GM19043 (cell line): Measurements from ENCODE around the gene SH3GLB1.
A peak's percentile ranks its signal among the peaks of the same experiment; 100 is the strongest.
"Not testable (repeated sequence)": the region's sequence is repeated elsewhere in the genome, so short reads cannot be mapped to it uniquely, and the experiment has no call there.

Source experiments
- ATAC-seq: cut with Tn5 transposase; IDR thresholded peaks from one replicate; pipeline ENCODE4 v1.9.1; 2021; ENCODE audit warnings: low read depth; ENCODE audit not compliant: unreplicated experiment

The SH3GLB1 gene

GRCh38 chr1:86704458-86704971 lies at the start of gene SH3GLB1:
SH3GLB1 (plus strand) TSS chr1:86704576; CDS start chr1:86704900, 324 bp downstream.
- peak; percentile 78 for ATAC-seq

GRCh38 chr1:86658381-86658780 lies 46.0 kb upstream of the SH3GLB1 start:
- ATAC-seq: not testable (repeated sequence)

GRCh38 chr1:86666368-86666767 lies 38.0 kb upstream of the SH3GLB1 start:
- no peak for ATAC-seq

- no peak for ATAC-seq
Observed at GRCh38 chr1:86687595-86687994, 16.8 kb upstream of the SH3GLB1 start.

- no peak for ATAC-seq
Observed at GRCh38 chr1:86692641-86693040, 11.7 kb upstream of the SH3GLB1 start.

- ATAC-seq: no peak
Observed at GRCh38 chr1:86695400-86695799, 9.0 kb upstream of the SH3GLB1 start.

GRCh38 chr1:86696522-86696921 lies 7.9 kb upstream of the SH3GLB1 start:
- ATAC-seq: no peak

GRCh38 chr1:86699186-86699585 lies 5.2 kb upstream of the SH3GLB1 start:
- ATAC-seq: no peak

- no peak for ATAC-seq
Observed at GRCh38 chr1:86701731-86702130, 2.6 kb upstream of the SH3GLB1 start.

- not testable (repeated sequence) for ATAC-seq
Observed at GRCh38 chr1:86702954-86703494, 1.4 kb upstream of the SH3GLB1 start.

- ATAC-seq: peak; percentile 27
Observed at GRCh38 chr1:86703696-86704457, 499 bp upstream of the SH3GLB1 start.

- peak; percentile 30 for ATAC-seq
Observed at GRCh38 chr1:86704972-86705664, 742 bp downstream of the SH3GLB1 start.

- no peak for ATAC-seq
Observed at GRCh38 chr1:86705665-86705985, 1.2 kb downstream of the SH3GLB1 start.

- ATAC-seq: no peak
Observed at GRCh38 chr1:86706018-86706635, 1.8 kb downstream of the SH3GLB1 start.

- no peak for ATAC-seq
Observed at GRCh38 chr1:86708920-86709319, 4.5 kb downstream of the SH3GLB1 start.

GRCh38 chr1:86712088-86712860 lies 7.9 kb downstream of the SH3GLB1 start:
- ATAC-seq: no peak

GRCh38 chr1:86713477-86713876 lies 9.1 kb downstream of the SH3GLB1 start:
- no peak for ATAC-seq

- ATAC-seq: no peak
Observed at GRCh38 chr1:86714159-86714558, 9.8 kb downstream of the SH3GLB1 start.

- no peak for ATAC-seq
Observed at GRCh38 chr1:86714561-86715244, 10.3 kb downstream of the SH3GLB1 start.

GRCh38 chr1:86718786-86719185 lies 14.4 kb downstream of the SH3GLB1 start:
- no peak for ATAC-seq
